Peyer's patch (tissue), 4 donors: Measurements from ENCODE around the gene PLPP7.

Experiments
- CTCF ChIP-seq, 6 experiments: fragments of 450-650 bp in 4 of 6; fragments of 200-600 bp in 2 of 6; sonication (generic) in 1 of 6; IDR thresholded peaks; one replicate each; pipeline ENCODE4 v1.5.1; 2017 to 2019; ENCODE audit warnings: antibody characterized with exemption in 6 of 6, mild to moderate bottlenecking in 3 of 6, moderate library complexity in 1 of 6
- POLR2A ChIP-seq, 2 donors: fragments of 450-650 bp; IDR thresholded peaks; one replicate each; pipeline ENCODE4 v1.5.1; 2017; ENCODE audit warnings: antibody characterized with exemption in 2 of 2, mild to moderate bottlenecking in 2 of 2, moderate library complexity in 2 of 2

DNA sequence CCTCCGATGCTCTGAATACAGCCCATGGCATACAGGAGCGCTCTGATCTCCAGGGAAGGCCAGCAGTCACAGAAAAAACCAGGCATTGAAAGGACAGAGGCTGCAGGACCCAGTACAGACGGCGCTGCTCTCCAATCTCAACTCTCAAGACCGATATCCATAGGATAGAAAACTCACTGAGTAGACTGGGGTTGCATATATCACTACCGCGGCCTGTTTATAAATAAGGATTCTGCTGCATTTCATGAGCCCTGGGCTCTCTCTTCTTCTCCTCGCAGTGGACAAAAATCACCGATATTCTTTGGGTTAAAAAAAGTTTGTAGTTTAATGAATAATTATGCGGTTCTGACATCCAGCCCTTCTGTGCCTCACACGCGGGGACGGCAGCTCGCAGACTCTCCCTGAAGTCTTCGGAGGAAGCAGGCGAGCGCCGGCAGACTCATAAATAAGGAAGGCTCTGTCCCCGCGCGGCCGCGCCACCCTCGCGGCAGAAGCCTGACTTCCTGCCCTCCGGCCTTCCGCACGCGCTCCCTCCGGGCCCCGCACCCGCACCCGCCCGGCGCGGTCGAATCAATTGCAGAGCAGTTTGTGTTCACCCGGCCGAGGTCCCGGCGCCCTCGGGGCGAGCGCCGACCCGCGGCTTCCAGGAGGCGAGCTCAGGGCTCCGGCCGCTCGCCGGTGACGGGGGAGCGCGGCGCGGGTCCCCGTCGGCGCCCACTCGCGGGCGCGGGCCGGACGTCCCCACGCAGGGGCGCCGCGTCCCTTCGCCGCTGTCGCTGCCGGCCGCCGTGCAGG, 13.2 kb upstream of the PLPP7 start, which contains the start of gene FAM78A:
- TF ChIP-seq CTCF (IDR thresholded peaks at IDR 0.05) = no peak
- TF ChIP-seq POLR2A (IDR thresholded peaks at IDR 0.05) = no peak
